ENCODE data around the gene DNAL4. TPM values are rescaled to one million over a fixed set of nuclear protein-coding genes. Genes with fewer than 3 reads are reported as not detected.

The DNAL4 gene, protein sequence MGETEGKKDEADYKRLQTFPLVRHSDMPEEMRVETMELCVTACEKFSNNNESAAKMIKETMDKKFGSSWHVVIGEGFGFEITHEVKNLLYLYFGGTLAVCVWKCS
- total RNA-seq: 10 to 100 TPM; 11.4 to 13.8 TPM

- Histone ChIP-seq H3K27ac (peak within 1 kb of the TSS; percentile 35 to 82 (median 79)), H3K4me3 (peak within 1 kb of the TSS; percentile 63 to 73), H3K9me3 (no peaks in the 10 kb centered on the region), H3K4me1 (peaks cover 20% of the 10 kb centered on the region), H3K27me3 (no peaks in the 10 kb centered on the region), H3K36me3 (replicated peaks in 1 of 2; ENCODE audit: insufficient read depth in 1 of 2, low read depth in 2 of 2) (no peaks in the 10 kb centered on the region)
- DNase-seq (peak; percentile 97 to 99 (median 98)), ATAC-seq (peak; percentile 99)
- intact Hi-C loops (cut with DNase I): no loop called here
- TF ChIP-seq POLR2A (IDR thresholded peaks at IDR 0.05): peak; percentile 33 to 65 (median 56)
- TF ChIP-seq CTCF (IDR thresholded peaks at IDR 0.05): no peak
- 0% methylated on average over 21 to 41 of the region's 47 CpGs for WGBS, 2 donors
Measured at GRCh38 chr22:38793721-38794466, at the start of gene DNAL4. Gene DNAL4, minus strand, starts transcription at chr22:38794143. Its CDS starts 11,412 bp downstream, at chr22:38782731.

DNA sequence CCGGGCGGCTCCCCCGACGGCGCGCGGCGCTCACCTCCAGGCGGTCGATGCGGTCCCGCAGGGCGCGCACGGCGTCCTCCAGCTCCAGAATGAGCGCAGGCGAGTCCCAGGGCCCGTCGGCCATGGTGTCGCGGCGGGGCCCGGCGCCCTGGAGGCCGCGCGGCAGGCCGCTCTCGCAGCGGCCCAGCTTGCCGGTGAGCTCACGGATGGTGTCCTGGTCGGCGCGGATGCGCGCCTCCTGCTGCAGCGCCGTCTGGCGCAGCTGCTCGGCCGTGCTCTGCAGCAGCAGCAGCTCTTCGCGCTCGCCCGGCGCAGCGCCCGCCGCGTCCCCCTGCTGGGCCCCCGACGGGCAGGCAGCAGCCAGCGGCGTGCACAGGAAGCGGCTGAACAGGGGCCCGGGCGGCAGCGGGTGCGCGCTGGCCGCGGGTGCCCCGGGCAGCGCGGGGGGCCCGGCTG is 49.3 kb upstream of the DNAL4 start:
- TF ChIP-seq POLR2A (IDR thresholded peaks at IDR 0.05) (peak in 1 of 3 donors; percentile 37), CTCF (IDR thresholded peaks at IDR 0.05) (peak in 3 of 7 experiments; percentile 18 to 47 (median 35))
- H3K4me1 ChIP-seq: peaks cover 32% of the 10 kb centered on the region
- DNase-seq (peak; percentile 51 to 65 (median 62)), ATAC-seq (peak; percentile 65)
- H3K36me3 ChIP-seq (replicated peaks in 1 of 2; ENCODE audit: insufficient read depth in 1 of 2, low read depth in 2 of 2): no peaks in the 10 kb centered on the region
- H3K27me3 ChIP-seq: no peaks in the 10 kb centered on the region
- intact Hi-C loops (cut with DNase I): no loop called here
- H3K27ac ChIP-seq: peak overlapping the region in 3 of 4 donors; percentile 53 to 80 (median 71)
- 1% methylated on average over 57 of the region's 68 CpGs; no CpG with 5 or more reads in 1 of the 2 donors for WGBS, 2 donors
- no peaks in the 10 kb centered on the region for H3K9me3 ChIP-seq
- peak overlapping the region in 1 of 2 donors; percentile 42 for H3K4me3 ChIP-seq

- no peak for ATAC-seq
- TF ChIP-seq CTCF (IDR thresholded peaks at IDR 0.05): no peak
- DNase-seq: no peak
- Histone ChIP-seq H3K4me1 (peaks cover 32% of the 10 kb centered on the region), H3K4me3 (peak overlapping the region in 1 of 2 donors; percentile 42), H3K27ac (peak overlapping the region in 3 of 4 donors; percentile 53 to 80 (median 71)), H3K36me3 (replicated peaks in 1 of 2; ENCODE audit: insufficient read depth in 1 of 2, low read depth in 2 of 2) (no peaks in the 10 kb centered on the region), H3K9me3 (no peaks in the 10 kb centered on the region), H3K27me3 (no peaks in the 10 kb centered on the region)
- intact Hi-C loops (cut with DNase I): no loop called here
- WGBS, 2 donors: 24 to 79% methylated on average over 8 to 34 of the region's 34 CpGs
Measured at GRCh38 chr22:38842512-38843200, 48.7 kb upstream of the DNAL4 start.

- 66% methylated on average over 5 of the region's 5 CpGs for WGBS, 2 donors
- peak overlapping the region in 2 of 4 donors; percentile 10 to 28 for H3K27ac ChIP-seq
- H3K4me1 ChIP-seq: peaks cover 32% of the 10 kb centered on the region
- TF ChIP-seq POLR2A (IDR thresholded peaks at IDR 0.05) (no peak), CTCF (IDR thresholded peaks at IDR 0.05) (no peak)
- DNase-seq: no peak
- H3K9me3 ChIP-seq: no peaks in the 10 kb centered on the region
- no peaks in the 10 kb centered on the region for H3K36me3 ChIP-seq (replicated peaks in 1 of 2; ENCODE audit: insufficient read depth in 1 of 2, low read depth in 2 of 2)
- no peaks in the 10 kb centered on the region for H3K27me3 ChIP-seq
- ATAC-seq: no peak
- no peak overlapping the region for H3K4me3 ChIP-seq
- intact Hi-C loops (cut with DNase I): no loop called here
Measured at GRCh38 chr22:38841635-38842034, 47.7 kb upstream of the DNAL4 start.
